GM12878 (cell line): Measurements from ENCODE around the gene ADAMTS17. TPM values are rescaled to one million over a fixed set of nuclear protein-coding genes. Genes with fewer than 3 reads are reported as not detected.

ENCODE experiments used
- ATAC-seq: fragments of 200-7000 bp; cut with Tn5 transposase; 3 replicates; pipeline ENCODE4 v1.9.1; 2020; ENCODE audit warnings: mild to moderate bottlenecking, moderate library complexity
- BruUV-seq: library from RNA; stranded (reverse); fragments of 400-500 nt; replicated peaks from 2 replicates; lab custom pipeline; 2021; lab: Mats Ljungman, UMichigan
- CTCF ChIA-PET: fragments of 300-600 bp; sonication (Branson Sonifier 250); formaldehyde crosslinking; extraction: SDS; loops from one replicate; lab custom pipeline; 2021; ENCODE audit warnings: inconsistent platforms; lab: Yijun Ruan, JAX
- POLR2A ChIA-PET: fragments of 350-600 bp; formaldehyde crosslinking; extraction: SDS; loops from one replicate; lab custom pipeline; 2021; ENCODE audit warnings: inconsistent platforms; lab: Charles Lee
- RAD21 ChIA-PET: fragments of 300-600 bp; sonication (Branson Sonifier 250); formaldehyde crosslinking; loops from one replicate; lab custom pipeline; 2023; ENCODE audit warnings: antibody characterized with exemption; ENCODE audit not compliant: unreplicated experiment; lab: Charles Lee
- SMC1A ChIA-PET: fragments of 300-600 bp; sonication (Branson Sonifier 250); formaldehyde crosslinking; loops from one replicate; lab custom pipeline; 2023; ENCODE audit not compliant: unreplicated experiment, uncharacterized antibody; lab: Charles Lee
- DNase-seq: peaks from one replicate; pipeline ENCODE4 v3.0.0-alpha.2; 2011; ENCODE audit warnings: low read depth, low spot score
- FAIRE-seq: peaks from 3 replicates; lab custom pipeline; 2011; peaks lifted over from hg19 to GRCh38; lab: Jason Lieb, UNC
- H2AFZ ChIP-seq: 2 replicates; pipeline ENCODE4 v1.6.0; 2011; ENCODE audit warnings: low read depth, low read length, control low read depth; ENCODE audit not compliant: control insufficient read depth
- H3K27ac ChIP-seq: 2 replicates; pipeline ENCODE4 v1.5.1; 2011; ENCODE audit warnings: control low read depth; ENCODE audit not compliant: control insufficient read depth, insufficient read depth
- H3K27me3 ChIP-seq, 2 experiments: replicated peaks in 1 of 2; 2 replicates each; pipeline versions ENCODE4 v1.6.0 to v1.6.1; 2011; ENCODE audit warnings: low read length in 1 of 2; ENCODE audit not compliant: control insufficient read depth in 2 of 2, insufficient read depth in 2 of 2
- H3K36me3 ChIP-seq, 2 experiments: 2 replicates each; pipeline ENCODE4 v1.5.1; 2011; ENCODE audit warnings: low read length in 1 of 2; ENCODE audit not compliant: control insufficient read depth in 2 of 2, insufficient read depth in 2 of 2
- H3K4me1 ChIP-seq: 2 replicates; pipeline ENCODE4 v1.6.1; 2011; ENCODE audit warnings: mild to moderate bottlenecking, low read length, moderate library complexity, mixed read lengths; ENCODE audit not compliant: control insufficient read depth, insufficient read depth
- H3K4me2 ChIP-seq: 2 replicates; pipeline ENCODE4 v1.6.0; 2011; ENCODE audit warnings: control low read depth; ENCODE audit not compliant: control insufficient read depth, insufficient read depth
- H3K4me3 ChIP-seq: fragments of 200-600 bp; sonication (generic); 2 replicates; pipeline ENCODE4 v1.5.1; 2016
- H3K79me2 ChIP-seq: 2 replicates; pipeline ENCODE4 v1.6.0; 2011; ENCODE audit warnings: low read length; ENCODE audit not compliant: control insufficient read depth, insufficient read depth
- H3K9ac ChIP-seq: 2 replicates; pipeline ENCODE4 v1.8.0; 2011; ENCODE audit warnings: low read length, control low read depth, mixed read lengths; ENCODE audit not compliant: control insufficient read depth, insufficient read depth
- H3K9me3 ChIP-seq: replicated peaks from 3 replicates; pipeline ENCODE4 v1.5.1; 2011; ENCODE audit warnings: mild to moderate bottlenecking, low read length; ENCODE audit not compliant: control insufficient read depth, insufficient read depth
- H4K20me1 ChIP-seq: 2 replicates; pipeline ENCODE4 v1.6.0; 2011; ENCODE audit not compliant: control insufficient read depth, insufficient read depth
- BACH1 ChIP-seq: fragments of 450-650 bp; IDR thresholded peaks from 2 replicates; pipeline ENCODE4 v1.6.1; 2017; ENCODE audit warnings: mild to moderate bottlenecking, borderline replicate concordance
- BMI1 ChIP-seq: fragments of 450-650 bp; IDR thresholded peaks from 2 replicates; pipeline ENCODE4 v1.6.1; 2016; ENCODE audit warnings: mild to moderate bottlenecking, moderate library complexity, borderline replicate concordance
- POLR2AphosphoS2 ChIP-seq: IDR thresholded peaks from 2 replicates; pipeline ENCODE4 v1.6.1; 2011; ENCODE audit warnings: low read depth, mild to moderate bottlenecking, low read length, improper control_type of control experiment, moderate library complexity
- ZNF24 ChIP-seq: fragments of 450-650 bp; IDR thresholded peaks from 2 replicates; pipeline ENCODE4 v1.6.1; 2017; ENCODE audit warnings: antibody characterized with exemption, mild to moderate bottlenecking
- WGBS: methylation state at CpG from one replicate; pipeline ENCODE4 v1.1.6; 2016; ENCODE audit warnings: low lambda C conversion rate; ENCODE audit not compliant: insufficient replicate concordance, insufficient coverage; ENCODE audit errors: missing lambda C conversion rate; 5-methylcytosine and 5-hydroxymethylcytosine counted together
- in situ Hi-C: fragments of 300-500 bp; cut with MboI; formaldehyde crosslinking; loops from 9 replicates; pipeline ENCODE4 v1.14.3; 2018; ENCODE audit warnings: mixed read lengths
- intact Hi-C: fragments of 100-400 bp; cut with micrococcal nuclease; formaldehyde crosslinking; loops from one replicate; pipeline ENCODE4 v1.14.2; 2022; ENCODE audit not compliant: unreplicated experiment
- polyA plus RNA-seq, 11 experiments: library from polyadenylated mRNA; depleted of rRNA in 4 of 11; unstranded in 6 of 11; stranded (reverse) in 5 of 11; fragments of >200 nt; fragmentation: Nextera tagmentation in 4 of 11; fragmentation: Illumina TruSeq in 1 of 11; extraction: Ambion mirVana in 4 of 11; extraction: Trizol in 1 of 11; gene quantifications; 1 replicate in 1 of 11; 2 replicates in 10 of 11; pipeline versions ENCODE4 v1.2.1 to v1.2.3, GENCODE V29; 2011 to 2016; ENCODE audit warnings: inconsistent platforms in 2 of 11, missing spikeins in 2 of 11, low read depth in 1 of 11
- total RNA-seq, 4 experiments: library from RNA; depleted of rRNA in 3 of 4; stranded (reverse); fragments of >200 nt in 3 of 4; fragmentation: Illumina TruSeq in 1 of 4; extraction: Trizol in 1 of 4; gene quantifications; 2 replicates each; pipeline versions ENCODE4 v1.2.1 to v1.2.3, GENCODE V29; 2013 to 2021
- TF ChIP-seq, protein P1 (sequence below): fragments of 450-650 bp; formaldehyde crosslinking; IDR thresholded peaks from 2 replicates; pipeline ENCODE4 v1.5.0; 2022; ENCODE audit warnings: mild to moderate bottlenecking, missing genetic modification characterization

The ADAMTS17 gene
- total and polyA plus RNA-seq, 10 of the 15 experiments (the other 5 are each of a cell fraction or from before 2014, with no cell fraction given) = 0.04 to 0.50 (median 0.10) TPM; not detected in 4

DNA sequence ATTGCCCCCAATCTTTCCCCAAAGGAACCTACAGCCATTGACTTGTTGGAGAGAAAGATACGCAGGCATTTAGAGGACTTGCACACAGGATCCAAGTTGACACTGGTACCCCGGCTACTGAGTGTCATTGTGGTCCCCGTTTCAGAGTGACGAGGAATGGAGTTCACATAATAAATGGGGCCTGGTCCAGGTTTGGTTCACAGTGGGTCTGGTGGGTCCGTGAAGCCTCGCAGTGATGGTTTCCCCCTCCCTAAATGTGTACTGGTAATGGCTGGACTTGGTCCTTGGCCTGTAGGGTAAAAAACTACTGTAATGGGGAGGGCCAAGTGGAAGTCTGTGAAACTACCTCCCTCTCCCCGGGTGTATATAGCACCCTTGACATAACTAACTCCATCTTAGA, 376.4 kb downstream of the ADAMTS17 start:
- H2AFZ ChIP-seq = no peak overlapping the region
- no peak for FAIRE-seq
- SMC1A ChIA-PET = no interaction called here

DNA sequence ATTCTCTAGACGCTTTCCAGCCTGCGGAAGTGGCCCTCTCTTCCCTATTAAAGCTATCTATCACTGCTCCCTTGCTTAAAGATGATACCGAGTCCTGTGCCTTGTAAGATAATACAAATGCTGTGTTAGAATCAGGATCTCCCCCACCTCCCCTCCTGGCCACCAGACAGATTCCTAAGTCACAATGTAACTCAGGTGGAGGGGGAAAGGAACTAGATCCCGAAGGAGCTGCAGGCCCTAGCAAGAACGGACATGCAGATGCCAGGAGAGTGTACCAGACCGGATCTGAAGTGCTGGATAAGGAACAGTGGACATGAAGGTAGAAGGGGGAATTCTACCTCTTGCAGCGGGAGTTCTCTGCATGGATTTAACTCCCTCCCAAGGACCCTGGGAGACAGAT, 377.8 kb downstream of the ADAMTS17 start:
- intact Hi-C loops (no loop called here), in situ Hi-C loops (no loop called here)
- ATAC-seq (no peak), FAIRE-seq (no peak), DNase-seq (no peak)
- H3K27ac ChIP-seq = no peak overlapping the region
- RAD21 ChIA-PET = interaction anchor here (0.6 kb wide), 1 partner anchor 782 kb away, joined by 3 read pairs; no protein-coding TSS in a partner anchor
- H3K27me3 ChIP-seq = no peaks in the 10 kb centered on the region
- WGBS = 59% methylated on average over 7 of the region's 7 CpGs
- no TSS peak for BruUV-seq
- H3K9ac ChIP-seq = no peak overlapping the region
- H3K4me1 ChIP-seq = no peaks in the 10 kb centered on the region
- H2AFZ ChIP-seq = no peak overlapping the region
- no peaks in the 10 kb centered on the region; the same call in 2 of the 3 replicates for H3K9me3 ChIP-seq
- no peaks in the 10 kb centered on the region for H4K20me1 ChIP-seq
- H3K36me3 ChIP-seq = no peaks in the 10 kb centered on the region
- CTCF ChIA-PET = no interaction called here
- no peak overlapping the region for H3K4me2 ChIP-seq
- POLR2A ChIA-PET = no interaction called here
- no peaks in the 10 kb centered on the region for H3K79me2 ChIP-seq
- no peak overlapping the region for H3K4me3 ChIP-seq
- no peak for TF ChIP-seq POLR2AphosphoS2
- TF ChIP-seq, protein P1, sequence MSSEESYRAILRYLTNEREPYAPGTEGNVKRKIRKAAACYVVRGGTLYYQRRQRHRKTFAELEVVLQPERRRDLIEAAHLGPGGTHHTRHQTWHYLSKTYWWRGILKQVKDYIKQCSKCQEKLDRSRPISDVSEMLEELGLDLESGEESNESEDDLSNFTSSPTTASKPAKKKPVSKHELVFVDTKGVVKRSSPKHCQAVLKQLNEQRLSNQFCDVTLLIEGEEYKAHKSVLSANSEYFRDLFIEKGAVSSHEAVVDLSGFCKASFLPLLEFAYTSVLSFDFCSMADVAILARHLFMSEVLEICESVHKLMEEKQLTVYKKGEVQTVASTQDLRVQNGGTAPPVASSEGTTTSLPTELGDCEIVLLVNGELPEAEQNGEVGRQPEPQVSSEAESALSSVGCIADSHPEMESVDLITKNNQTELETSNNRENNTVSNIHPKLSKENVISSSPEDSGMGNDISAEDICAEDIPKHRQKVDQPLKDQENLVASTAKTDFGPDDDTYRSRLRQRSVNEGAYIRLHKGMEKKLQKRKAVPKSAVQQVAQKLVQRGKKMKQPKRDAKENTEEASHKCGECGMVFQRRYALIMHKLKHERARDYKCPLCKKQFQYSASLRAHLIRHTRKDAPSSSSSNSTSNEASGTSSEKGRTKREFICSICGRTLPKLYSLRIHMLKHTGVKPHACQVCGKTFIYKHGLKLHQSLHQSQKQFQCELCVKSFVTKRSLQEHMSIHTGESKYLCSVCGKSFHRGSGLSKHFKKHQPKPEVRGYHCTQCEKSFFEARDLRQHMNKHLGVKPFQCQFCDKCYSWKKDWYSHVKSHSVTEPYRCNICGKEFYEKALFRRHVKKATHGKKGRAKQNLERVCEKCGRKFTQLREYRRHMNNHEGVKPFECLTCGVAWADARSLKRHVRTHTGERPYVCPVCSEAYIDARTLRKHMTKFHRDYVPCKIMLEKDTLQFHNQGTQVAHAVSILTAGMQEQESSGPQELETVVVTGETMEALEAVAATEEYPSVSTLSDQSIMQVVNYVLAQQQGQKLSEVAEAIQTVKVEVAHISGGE (CRISPR knock-in tag) = no peak
- TF ChIP-seq ZNF24 = no peak
- SMC1A ChIA-PET = no interaction called here

More for the DNA sequence above, 376.4 kb downstream of the ADAMTS17 start:
- in situ Hi-C loops = no loop called here
- H3K4me3 ChIP-seq = no peak overlapping the region
- no peaks in the 10 kb centered on the region for H3K27me3 ChIP-seq
- no peak for ATAC-seq
- H3K4me1 ChIP-seq = no peaks in the 10 kb centered on the region
- TF ChIP-seq BMI1 (no peak), BACH1 (no peak)
- H3K4me2 ChIP-seq = no peak overlapping the region
- no peak for DNase-seq
- no peak overlapping the region for H3K9ac ChIP-seq
- no peak overlapping the region for H3K27ac ChIP-seq
- RAD21 ChIA-PET = no interaction called here
- H3K36me3 ChIP-seq = no peaks in the 10 kb centered on the region
- WGBS = 28% methylated on average over 7 of the region's 7 CpGs
- H3K9me3 ChIP-seq = no peaks in the 10 kb centered on the region; the same call in 2 of the 3 replicates
- no peaks in the 10 kb centered on the region for H4K20me1 ChIP-seq
- H3K79me2 ChIP-seq = no peaks in the 10 kb centered on the region
- intact Hi-C loops = no loop called here
- CTCF ChIA-PET = no interaction called here
- POLR2A ChIA-PET = no interaction called here
- BruUV-seq = no TSS peak
